Measurements from ENCODE around the gene MOSMO.
"Not testable (repeated sequence)": the region's sequence is repeated elsewhere in the genome, so short reads cannot be mapped to it uniquely, and the experiment has no call there.

Gene MOSMO

DNA sequence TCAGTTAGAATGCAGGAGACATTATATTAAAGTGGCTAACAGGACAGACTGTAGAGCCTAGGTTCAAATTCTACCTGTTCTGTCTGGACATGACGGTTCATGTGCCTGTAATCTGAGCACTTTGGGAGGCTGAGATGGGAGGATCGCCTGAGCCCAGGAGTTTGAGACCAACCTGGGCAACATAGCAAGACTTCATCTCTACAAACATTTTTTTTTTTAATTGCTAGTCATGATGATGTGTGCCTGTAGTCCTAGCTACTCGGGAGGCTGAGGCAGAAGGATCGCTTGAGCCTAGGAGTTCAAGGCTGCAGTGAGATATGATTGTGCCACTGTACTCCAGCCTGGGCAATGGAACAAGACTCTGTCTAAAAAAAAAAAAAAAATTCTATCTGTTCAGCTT lies 16.9 kb downstream of the MOSMO start:
- peaks cover 23% of the 10 kb centered on the region for H3K4me1 ChIP-seq (ENCODE audit: control insufficient read depth, insufficient read depth, low read length)
- not testable (repeated sequence) for H3K4me3 ChIP-seq (ENCODE audit: low read length); H3K9me3 ChIP-seq (ENCODE audit: control insufficient read depth, low read length); H3K36me3 ChIP-seq (ENCODE audit: control insufficient read depth, insufficient read depth, low read length); H3K9ac ChIP-seq (ENCODE audit: low read length); H3K27me3 ChIP-seq (ENCODE audit: control insufficient read depth, insufficient read depth, low read length)

DNA sequence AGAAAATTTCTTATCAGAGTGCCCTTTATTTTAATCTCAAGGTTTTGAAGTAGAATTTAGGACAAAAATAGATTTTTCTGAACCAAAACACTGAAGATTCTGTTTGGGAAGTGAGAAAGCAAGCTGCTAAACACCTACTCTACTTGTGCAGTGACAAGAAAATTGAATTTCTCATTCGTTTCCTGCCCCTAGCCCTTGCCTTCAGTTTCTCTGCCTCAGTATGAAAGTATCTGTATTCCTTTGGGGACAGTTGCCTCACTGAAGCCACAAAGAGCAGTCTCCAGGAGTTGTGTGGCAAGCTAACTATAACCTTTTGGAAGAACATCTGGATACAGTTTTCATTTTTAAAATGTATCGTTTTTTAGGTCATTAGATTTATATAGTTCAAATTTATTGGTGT lies 19.7 kb downstream of the MOSMO start:
- Histone ChIP-seq H3K27me3 (ENCODE audit: control insufficient read depth, insufficient read depth, low read length) (no peaks in the 10 kb centered on the region), H3K4me3 (ENCODE audit: low read length) (no peak overlapping the region), H3K4me1 (ENCODE audit: control insufficient read depth, insufficient read depth, low read length) (peaks cover 27% of the 10 kb centered on the region), H3K36me3 (ENCODE audit: control insufficient read depth, insufficient read depth, low read length) (no peaks in the 10 kb centered on the region), H3K9ac (ENCODE audit: low read length) (no peak overlapping the region), H3K9me3 (ENCODE audit: control insufficient read depth, low read length) (no peaks in the 10 kb centered on the region)

DNA sequence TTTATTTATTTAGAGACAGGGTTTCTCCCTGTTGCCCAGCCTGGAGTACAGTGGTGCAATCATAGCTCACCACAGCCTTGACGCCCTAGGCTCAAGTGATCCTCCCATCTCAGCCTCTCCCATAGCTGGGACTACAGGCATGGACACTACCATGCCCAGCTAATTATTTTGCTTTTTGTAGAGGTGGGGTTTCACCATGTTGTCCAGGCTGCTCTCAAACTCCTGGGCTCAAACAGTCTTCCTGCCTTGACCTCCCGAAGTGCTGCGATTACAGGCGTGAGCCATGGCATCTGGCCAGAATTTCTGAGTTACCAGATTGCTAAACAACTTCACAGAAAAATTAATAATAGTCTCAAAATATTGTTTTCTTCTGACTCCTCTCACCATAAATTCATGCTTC lies 21.7 kb downstream of the MOSMO start:
- no peaks in the 10 kb centered on the region for H3K27me3 ChIP-seq (ENCODE audit: control insufficient read depth, insufficient read depth, low read length)
- no peak overlapping the region for H3K4me3 ChIP-seq (ENCODE audit: low read length)
- no peak overlapping the region for H3K9ac ChIP-seq (ENCODE audit: low read length)
- no peaks in the 10 kb centered on the region for H3K9me3 ChIP-seq (ENCODE audit: control insufficient read depth, low read length)
- H3K4me1 ChIP-seq (ENCODE audit: control insufficient read depth, insufficient read depth, low read length) = peaks cover 27% of the 10 kb centered on the region
- H3K36me3 ChIP-seq (ENCODE audit: control insufficient read depth, insufficient read depth, low read length) = no peaks in the 10 kb centered on the region

DNA sequence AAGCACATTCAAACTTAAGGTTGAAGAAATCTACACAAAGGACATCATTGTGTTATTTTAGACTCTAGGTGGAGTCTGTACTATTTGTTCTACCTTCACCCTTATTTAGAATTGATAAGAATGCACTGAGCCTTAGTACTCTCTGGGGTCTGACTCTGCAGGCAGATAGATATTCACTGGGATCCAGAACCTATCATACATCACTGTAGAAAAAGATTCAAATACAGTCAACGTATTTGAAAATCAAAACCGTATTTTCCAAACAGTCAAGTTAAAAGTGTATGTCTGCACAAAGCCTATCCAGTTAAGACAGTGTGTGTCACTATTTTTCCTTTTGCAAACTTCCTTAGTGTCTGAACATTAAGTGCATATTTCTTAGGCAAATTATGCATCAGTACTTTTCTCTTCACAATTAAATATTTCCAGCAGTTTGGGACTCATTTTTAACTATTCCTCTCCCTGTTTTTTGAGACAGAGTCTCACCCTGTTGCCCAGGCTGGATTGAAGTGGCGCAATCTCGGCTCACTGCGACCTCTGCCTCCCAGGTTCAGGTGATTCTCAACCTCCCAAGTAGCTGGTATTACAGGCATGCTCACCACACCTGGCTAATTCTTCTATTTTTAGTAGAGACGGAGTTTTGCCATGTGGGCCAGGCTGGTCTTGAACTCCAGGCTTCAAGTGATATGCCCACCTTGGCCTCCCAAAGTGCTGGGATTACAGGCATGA lies 22.3 kb downstream of the MOSMO start:
- no peaks in the 10 kb centered on the region for H3K27me3 ChIP-seq (ENCODE audit: control insufficient read depth, insufficient read depth, low read length)
- no peaks in the 10 kb centered on the region for H3K36me3 ChIP-seq (ENCODE audit: control insufficient read depth, insufficient read depth, low read length)
- H3K4me1 ChIP-seq (ENCODE audit: control insufficient read depth, insufficient read depth, low read length) = peaks cover 27% of the 10 kb centered on the region
- H3K9ac ChIP-seq (ENCODE audit: low read length) = no peak overlapping the region
- no peaks in the 10 kb centered on the region for H3K9me3 ChIP-seq (ENCODE audit: control insufficient read depth, low read length)
- no peak overlapping the region for H3K4me3 ChIP-seq (ENCODE audit: low read length)

DNA sequence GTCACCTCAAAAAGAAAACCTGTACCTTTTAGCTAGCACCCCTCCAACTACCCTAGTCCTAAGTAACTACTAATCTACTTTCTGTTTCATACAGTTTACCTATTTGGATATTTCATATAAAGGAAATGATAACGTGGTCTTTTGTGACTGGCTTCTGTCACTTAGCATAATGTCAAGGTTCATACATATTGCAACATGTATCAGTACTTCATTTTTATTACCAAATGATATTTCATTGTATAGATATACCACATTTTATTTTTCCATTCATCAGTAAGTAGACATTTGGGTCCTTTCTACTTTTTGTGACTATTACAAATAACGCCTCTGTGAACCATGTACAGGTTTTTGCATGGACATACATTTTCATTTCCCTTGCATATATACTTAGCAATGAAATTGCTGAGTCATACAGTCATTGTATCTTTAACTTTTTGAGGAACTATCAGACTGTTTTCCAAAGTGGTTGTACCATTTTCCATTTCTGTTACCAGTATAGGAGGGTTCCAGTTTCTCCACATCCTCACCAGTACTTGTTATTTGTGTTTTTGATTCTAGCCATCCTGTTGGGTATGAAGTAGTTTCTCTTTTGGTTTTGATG lies 23.7 kb downstream of the MOSMO start:
- no peak overlapping the region for H3K4me3 ChIP-seq (ENCODE audit: low read length)
- peaks cover 27% of the 10 kb centered on the region for H3K4me1 ChIP-seq (ENCODE audit: control insufficient read depth, insufficient read depth, low read length)
- no peaks in the 10 kb centered on the region for H3K27me3 ChIP-seq (ENCODE audit: control insufficient read depth, insufficient read depth, low read length)
- no peaks in the 10 kb centered on the region for H3K9me3 ChIP-seq (ENCODE audit: control insufficient read depth, low read length)
- no peaks in the 10 kb centered on the region for H3K36me3 ChIP-seq (ENCODE audit: control insufficient read depth, insufficient read depth, low read length)
- no peak overlapping the region for H3K9ac ChIP-seq (ENCODE audit: low read length)

DNA sequence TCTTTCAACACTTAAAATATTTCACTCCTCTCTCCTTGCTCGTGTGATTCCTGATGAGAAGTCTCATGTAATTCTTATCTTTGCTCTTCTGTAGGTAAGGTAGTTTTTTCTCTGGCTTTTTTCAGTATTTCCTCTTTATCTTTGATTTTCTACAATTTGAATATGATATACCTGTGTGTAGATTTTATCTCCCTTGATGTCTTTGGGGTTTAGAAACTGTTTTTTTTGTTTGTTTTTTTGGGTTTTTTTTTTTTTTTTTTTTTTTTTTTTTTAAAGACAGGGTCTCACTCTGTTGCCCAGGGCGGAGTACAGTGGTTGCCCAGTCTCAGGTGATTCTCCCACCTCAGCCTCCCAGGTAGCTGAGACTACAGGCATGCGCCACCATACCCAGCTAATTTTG lies 26.6 kb downstream of the MOSMO start:
- H3K4me1 ChIP-seq (ENCODE audit: control insufficient read depth, insufficient read depth, low read length) = peaks cover 15% of the 10 kb centered on the region
- H3K4me3 ChIP-seq (ENCODE audit: low read length) = no peak overlapping the region
- H3K27me3 ChIP-seq (ENCODE audit: control insufficient read depth, insufficient read depth, low read length) = no peaks in the 10 kb centered on the region
- no peaks in the 10 kb centered on the region for H3K36me3 ChIP-seq (ENCODE audit: control insufficient read depth, insufficient read depth, low read length)
- no peaks in the 10 kb centered on the region for H3K9me3 ChIP-seq (ENCODE audit: control insufficient read depth, low read length)
- H3K9ac ChIP-seq (ENCODE audit: low read length) = no peak overlapping the region

DNA sequence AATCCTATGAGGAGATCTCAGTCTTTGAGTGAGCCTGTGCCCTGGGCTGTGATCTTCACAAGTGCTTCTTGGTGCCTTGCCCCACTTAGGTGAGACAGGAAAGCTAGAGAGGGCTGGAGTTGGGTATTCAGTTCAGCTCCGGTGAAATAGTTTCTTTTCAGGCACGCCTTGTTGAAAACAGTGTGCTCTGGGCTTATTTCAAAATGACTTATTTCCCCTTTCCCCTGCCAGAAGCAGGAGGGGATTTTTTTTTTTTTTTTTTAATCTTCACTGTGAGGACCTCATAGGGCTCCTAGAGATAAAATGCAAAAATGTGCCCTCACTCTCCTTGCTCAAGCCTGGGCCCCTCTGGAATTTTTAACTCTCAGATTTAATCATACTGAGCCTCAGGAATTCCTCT lies 27.2 kb downstream of the MOSMO start:
- Histone ChIP-seq H3K36me3 (ENCODE audit: control insufficient read depth, insufficient read depth, low read length) (no peaks in the 10 kb centered on the region), H3K27me3 (ENCODE audit: control insufficient read depth, insufficient read depth, low read length) (no peaks in the 10 kb centered on the region), H3K9ac (ENCODE audit: low read length) (no peak overlapping the region), H3K9me3 (ENCODE audit: control insufficient read depth, low read length) (no peaks in the 10 kb centered on the region), H3K4me1 (ENCODE audit: control insufficient read depth, insufficient read depth, low read length) (peaks cover 8% of the 10 kb centered on the region), H3K4me3 (ENCODE audit: low read length) (no peak overlapping the region)

DNA sequence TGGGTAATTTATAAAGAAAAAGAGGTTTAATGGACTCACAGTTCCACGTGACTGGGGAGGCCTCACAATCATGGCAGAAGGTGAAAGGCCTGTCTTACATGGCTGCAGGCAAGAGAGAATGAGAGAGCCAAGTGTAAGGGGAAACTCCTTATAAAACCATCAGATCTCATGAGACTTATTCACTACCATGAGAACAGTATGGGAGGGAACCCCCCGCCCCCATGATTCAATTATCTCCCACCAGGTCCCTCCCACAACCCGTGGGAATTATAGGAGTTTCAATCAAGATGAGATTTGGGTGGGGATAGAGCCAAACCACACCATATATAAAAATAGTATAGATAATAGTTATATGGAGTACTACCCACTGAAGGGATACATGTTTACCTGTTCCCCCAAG lies 36.0 kb downstream of the MOSMO start:
- H3K4me1 ChIP-seq (ENCODE audit: control insufficient read depth, insufficient read depth, low read length); H3K4me3 ChIP-seq (ENCODE audit: low read length); H3K36me3 ChIP-seq (ENCODE audit: control insufficient read depth, insufficient read depth, low read length); H3K9ac ChIP-seq (ENCODE audit: low read length); H3K27me3 ChIP-seq (ENCODE audit: control insufficient read depth, insufficient read depth, low read length); H3K9me3 ChIP-seq (ENCODE audit: control insufficient read depth, low read length): not testable (repeated sequence)

DNA sequence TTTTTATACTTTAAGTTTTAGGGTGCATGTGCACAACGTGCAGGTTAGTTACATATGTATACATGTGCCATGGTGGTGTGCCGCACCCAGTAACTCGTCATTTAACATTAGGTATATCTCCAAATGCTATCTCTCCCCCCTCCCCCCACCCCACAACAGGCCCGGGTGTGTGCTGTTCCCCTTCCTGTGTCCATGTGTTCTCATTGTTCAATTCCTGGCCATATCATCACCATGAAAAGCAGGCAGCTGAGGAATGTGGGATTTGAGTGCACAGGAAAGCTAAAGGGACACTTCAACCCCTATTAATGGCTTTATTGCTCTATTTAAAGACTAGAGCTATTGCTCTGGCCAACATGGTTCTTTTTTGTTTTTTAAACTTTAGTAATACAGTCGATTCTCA lies 38.0 kb downstream of the MOSMO start:
- H3K9ac ChIP-seq (ENCODE audit: low read length); H3K36me3 ChIP-seq (ENCODE audit: control insufficient read depth, insufficient read depth, low read length); H3K9me3 ChIP-seq (ENCODE audit: control insufficient read depth, low read length); H3K4me3 ChIP-seq (ENCODE audit: low read length); H3K4me1 ChIP-seq (ENCODE audit: control insufficient read depth, insufficient read depth, low read length); H3K27me3 ChIP-seq (ENCODE audit: control insufficient read depth, insufficient read depth, low read length): not testable (repeated sequence)

DNA sequence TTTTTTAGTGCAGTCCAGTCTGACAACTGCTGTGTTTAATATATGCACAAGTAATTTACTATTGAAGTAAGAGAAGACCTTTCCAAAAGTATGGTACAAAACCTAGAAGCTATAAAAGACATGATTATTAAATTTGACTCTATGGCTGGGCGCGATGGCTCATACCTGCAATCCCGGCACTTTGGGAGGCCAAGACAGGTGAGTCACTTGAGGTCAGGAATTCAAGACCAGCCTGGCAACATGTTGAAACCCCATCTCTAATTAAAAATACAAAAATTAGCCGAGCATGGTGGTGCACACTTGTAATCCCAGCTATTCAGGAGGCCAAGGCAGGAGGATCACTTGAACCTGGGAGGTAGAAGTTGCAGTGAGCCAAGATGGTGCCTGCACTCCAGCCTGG lies 43.1 kb downstream of the MOSMO start:
- H3K4me3 ChIP-seq (ENCODE audit: low read length) = no peak overlapping the region
- no peaks in the 10 kb centered on the region for H3K4me1 ChIP-seq (ENCODE audit: control insufficient read depth, insufficient read depth, low read length)
- no peaks in the 10 kb centered on the region for H3K27me3 ChIP-seq (ENCODE audit: control insufficient read depth, insufficient read depth, low read length)
- H3K9me3 ChIP-seq (ENCODE audit: control insufficient read depth, low read length) = no peaks in the 10 kb centered on the region
- no peaks in the 10 kb centered on the region for H3K36me3 ChIP-seq (ENCODE audit: control insufficient read depth, insufficient read depth, low read length)
- H3K9ac ChIP-seq (ENCODE audit: low read length) = no peak overlapping the region

DNA sequence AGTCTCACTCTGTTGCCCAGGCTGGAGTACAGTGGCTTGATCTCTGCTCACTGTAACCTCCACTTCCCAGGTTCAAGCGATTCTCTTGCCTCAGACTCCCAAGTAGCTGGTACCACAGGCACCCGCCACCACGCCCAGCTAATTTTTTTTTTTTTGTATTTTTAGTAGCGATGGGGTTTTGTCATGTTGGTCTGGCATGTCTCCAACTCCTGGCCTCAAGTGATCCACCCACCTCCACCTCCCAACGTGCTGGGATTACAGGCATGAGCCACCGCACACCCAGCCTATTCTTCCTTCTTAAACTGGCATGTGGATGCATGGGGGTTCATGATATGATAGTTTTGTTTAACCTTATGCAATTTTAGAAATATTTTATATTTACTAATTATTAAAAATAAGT lies 45.1 kb downstream of the MOSMO start:
- Histone ChIP-seq H3K4me3 (ENCODE audit: low read length) (no peak overlapping the region), H3K4me1 (ENCODE audit: control insufficient read depth, insufficient read depth, low read length) (no peaks in the 10 kb centered on the region), H3K9me3 (ENCODE audit: control insufficient read depth, low read length) (no peaks in the 10 kb centered on the region), H3K27me3 (ENCODE audit: control insufficient read depth, insufficient read depth, low read length) (no peaks in the 10 kb centered on the region), H3K36me3 (ENCODE audit: control insufficient read depth, insufficient read depth, low read length) (no peaks in the 10 kb centered on the region), H3K9ac (ENCODE audit: low read length) (no peak overlapping the region)

DNA sequence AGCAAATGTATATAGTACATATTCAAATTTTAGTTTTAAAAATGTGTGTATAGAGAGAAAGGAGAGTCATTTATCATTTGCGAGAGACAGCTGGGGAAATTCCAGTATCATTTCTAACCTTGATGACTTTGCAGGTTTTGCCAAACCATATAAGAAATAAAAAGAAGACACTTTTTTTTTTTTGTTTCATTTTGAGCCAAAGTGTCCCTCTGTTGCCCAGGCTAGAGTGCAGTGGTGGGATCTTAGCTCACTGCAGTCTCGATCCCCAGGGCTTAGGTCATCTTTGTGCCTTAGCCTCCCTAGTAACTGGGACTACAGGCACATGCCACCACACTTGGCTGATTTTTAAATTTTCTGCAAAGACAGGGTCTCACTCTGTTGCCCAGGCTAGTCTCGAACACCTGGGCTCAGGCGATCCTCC lies 46.0 kb downstream of the MOSMO start:
- no peaks in the 10 kb centered on the region for H3K9me3 ChIP-seq (ENCODE audit: control insufficient read depth, low read length)
- H3K9ac ChIP-seq (ENCODE audit: low read length) = no peak overlapping the region
- no peaks in the 10 kb centered on the region for H3K27me3 ChIP-seq (ENCODE audit: control insufficient read depth, insufficient read depth, low read length)
- no peaks in the 10 kb centered on the region for H3K36me3 ChIP-seq (ENCODE audit: control insufficient read depth, insufficient read depth, low read length)
- no peak overlapping the region for H3K4me3 ChIP-seq (ENCODE audit: low read length)
- H3K4me1 ChIP-seq (ENCODE audit: control insufficient read depth, insufficient read depth, low read length) = no peaks in the 10 kb centered on the region
